Measurements from ENCODE around the gene EN1. TPM values are rescaled to one million over a fixed set of nuclear protein-coding genes. Genes with fewer than 3 reads are reported as not detected.

EN1 gene
- total and polyA plus RNA-seq, 2 experiments from 2014 or later = 0.21 to 0.24 TPM

DNA sequence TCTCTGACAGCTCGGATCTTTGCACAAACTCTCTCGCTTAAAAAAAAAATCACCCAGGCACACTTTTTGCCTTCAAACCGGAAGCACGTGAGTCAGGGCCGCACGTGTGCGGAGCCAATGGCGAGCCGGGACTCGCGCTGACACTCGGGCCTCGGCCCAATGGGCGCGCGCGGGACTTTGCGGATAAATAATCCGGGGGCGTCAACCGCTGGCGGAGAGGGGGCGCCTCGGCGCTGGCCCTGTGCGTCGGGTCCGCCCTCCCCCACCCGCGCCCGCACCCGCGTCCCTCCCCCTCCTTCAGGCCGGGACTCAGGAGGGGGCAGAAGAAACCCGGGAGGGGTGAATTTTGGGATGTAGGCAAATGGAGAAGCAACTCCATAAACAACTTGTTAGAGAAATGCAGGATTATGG, 319 bp upstream of the EN1 start:
- Histone ChIP-seq H3K27ac (ENCODE audit: low read depth) (no peak overlapping the region), H3K4me2 (peak overlapping the region; percentile 92), H2AFZ (peak overlapping the region; percentile 84), H3F3A (replicated peaks; ENCODE audit: low read depth) (peaks cover 54% of the 10 kb centered on the region), H3K4me3 (peak overlapping the region; percentile 60), H4K20me1 (replicated peaks; ENCODE audit: insufficient read depth) (peaks cover 8% of the 10 kb centered on the region), H3K27me3 (ENCODE audit: insufficient read depth) (peaks cover 100% of the 10 kb centered on the region), H3K36me3 (ENCODE audit: insufficient read depth) (no peaks in the 10 kb centered on the region; the same call in 1 of the 2 replicates), H3K4me1 (ENCODE audit: insufficient read depth) (peaks cover 72% of the 10 kb centered on the region), H3K79me2 (replicated peaks; ENCODE audit: insufficient read depth) (no peaks in the 10 kb centered on the region), H3K9me2 (ENCODE audit: insufficient read depth) (no peaks in the 10 kb centered on the region)
- Mint-ChIP-seq H3K9me3 (peaks cover 11% of the 10 kb centered on the region), H3K36me3 (ENCODE audit: low read depth) (peaks cover 2% of the 10 kb centered on the region; the same call in 2 of the 3 replicates), H3K4me1 (peaks cover 68% of the 10 kb centered on the region), H3K4me3 (peak overlapping the region; percentile 70), H3K27ac (no peak overlapping the region), H3K27me3 (ENCODE audit: insufficient read depth, low read depth, poor library complexity) (peaks cover 94% of the 10 kb centered on the region)
- DNase-seq (ENCODE audit: low spot score) = peak; percentile 93
- peak; percentile 27 for ATAC-seq
- no peak for TF ChIP-seq STAT1 (IDR thresholded peaks at IDR 0.05; ENCODE audit: unreplicated experiment)
- TF ChIP-seq CREB1 (CRISPR knock-in tag; IDR thresholded peaks at IDR 0.05; ENCODE audit: low read depth) = peak; percentile 59

DNA sequence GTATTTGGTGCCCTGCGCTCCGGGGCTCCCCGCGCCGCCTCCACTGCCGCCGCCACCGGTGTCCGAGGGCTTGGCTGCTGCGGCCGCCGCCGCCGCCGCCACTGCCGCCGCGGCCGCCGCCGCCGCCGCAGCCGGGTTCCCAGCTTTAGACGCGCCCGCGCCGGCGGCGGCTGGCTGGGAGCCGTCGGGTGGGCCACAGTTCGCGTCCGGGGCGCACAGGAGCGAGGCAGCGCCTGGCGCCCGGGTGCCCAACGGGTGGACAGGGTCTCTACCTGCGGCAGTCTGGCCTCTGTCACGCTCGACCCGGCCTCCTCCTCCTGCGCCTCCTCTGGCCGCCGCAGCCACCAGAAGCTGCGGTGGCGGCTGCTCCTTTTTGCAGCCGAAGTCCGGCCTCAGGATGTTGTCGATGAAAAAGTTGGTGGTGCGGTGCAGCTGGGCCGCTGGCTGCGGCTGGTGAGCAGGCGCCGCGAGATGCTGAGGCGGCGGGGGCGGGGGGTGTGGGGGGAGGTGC, 951 bp downstream of the EN1 start:
- H3F3A ChIP-seq (replicated peaks; ENCODE audit: low read depth) = peaks cover 56% of the 10 kb centered on the region
- Mint-ChIP-seq H3K9me3 (peaks cover 11% of the 10 kb centered on the region), H3K4me1 (peaks cover 68% of the 10 kb centered on the region), H3K27ac (no peak overlapping the region), H3K27me3 (ENCODE audit: insufficient read depth, low read depth, poor library complexity) (peaks cover 94% of the 10 kb centered on the region), H3K4me3 (no peak overlapping the region), H3K36me3 (ENCODE audit: low read depth) (peaks cover 2% of the 10 kb centered on the region; the same call in 2 of the 3 replicates)
- no peak overlapping the region for H2AFZ ChIP-seq
- no peaks in the 10 kb centered on the region; the same call in 1 of the 2 replicates for H3K36me3 ChIP-seq (ENCODE audit: insufficient read depth)
- ATAC-seq (no peak), DNase-seq (ENCODE audit: low spot score) (peak; percentile 54)
- H3K4me1 ChIP-seq (ENCODE audit: insufficient read depth) = peaks cover 72% of the 10 kb centered on the region
- TF ChIP-seq NANOG (IDR thresholded peaks at IDR 0.05; ENCODE audit: borderline replicate concordance) (no peak), EZH2phosphoT487 (IDR thresholded peaks at IDR 0.05; ENCODE audit: unreplicated experiment) (peak; percentile 89), JUNB (IDR thresholded peaks at IDR 0.05; ENCODE audit: unreplicated experiment) (no peak), EZH2 (IDR thresholded peaks at IDR 0.05; ENCODE audit: low read depth, unreplicated experiment) (peak; percentile 87)
- TF ChIP-seq, protein P1, sequence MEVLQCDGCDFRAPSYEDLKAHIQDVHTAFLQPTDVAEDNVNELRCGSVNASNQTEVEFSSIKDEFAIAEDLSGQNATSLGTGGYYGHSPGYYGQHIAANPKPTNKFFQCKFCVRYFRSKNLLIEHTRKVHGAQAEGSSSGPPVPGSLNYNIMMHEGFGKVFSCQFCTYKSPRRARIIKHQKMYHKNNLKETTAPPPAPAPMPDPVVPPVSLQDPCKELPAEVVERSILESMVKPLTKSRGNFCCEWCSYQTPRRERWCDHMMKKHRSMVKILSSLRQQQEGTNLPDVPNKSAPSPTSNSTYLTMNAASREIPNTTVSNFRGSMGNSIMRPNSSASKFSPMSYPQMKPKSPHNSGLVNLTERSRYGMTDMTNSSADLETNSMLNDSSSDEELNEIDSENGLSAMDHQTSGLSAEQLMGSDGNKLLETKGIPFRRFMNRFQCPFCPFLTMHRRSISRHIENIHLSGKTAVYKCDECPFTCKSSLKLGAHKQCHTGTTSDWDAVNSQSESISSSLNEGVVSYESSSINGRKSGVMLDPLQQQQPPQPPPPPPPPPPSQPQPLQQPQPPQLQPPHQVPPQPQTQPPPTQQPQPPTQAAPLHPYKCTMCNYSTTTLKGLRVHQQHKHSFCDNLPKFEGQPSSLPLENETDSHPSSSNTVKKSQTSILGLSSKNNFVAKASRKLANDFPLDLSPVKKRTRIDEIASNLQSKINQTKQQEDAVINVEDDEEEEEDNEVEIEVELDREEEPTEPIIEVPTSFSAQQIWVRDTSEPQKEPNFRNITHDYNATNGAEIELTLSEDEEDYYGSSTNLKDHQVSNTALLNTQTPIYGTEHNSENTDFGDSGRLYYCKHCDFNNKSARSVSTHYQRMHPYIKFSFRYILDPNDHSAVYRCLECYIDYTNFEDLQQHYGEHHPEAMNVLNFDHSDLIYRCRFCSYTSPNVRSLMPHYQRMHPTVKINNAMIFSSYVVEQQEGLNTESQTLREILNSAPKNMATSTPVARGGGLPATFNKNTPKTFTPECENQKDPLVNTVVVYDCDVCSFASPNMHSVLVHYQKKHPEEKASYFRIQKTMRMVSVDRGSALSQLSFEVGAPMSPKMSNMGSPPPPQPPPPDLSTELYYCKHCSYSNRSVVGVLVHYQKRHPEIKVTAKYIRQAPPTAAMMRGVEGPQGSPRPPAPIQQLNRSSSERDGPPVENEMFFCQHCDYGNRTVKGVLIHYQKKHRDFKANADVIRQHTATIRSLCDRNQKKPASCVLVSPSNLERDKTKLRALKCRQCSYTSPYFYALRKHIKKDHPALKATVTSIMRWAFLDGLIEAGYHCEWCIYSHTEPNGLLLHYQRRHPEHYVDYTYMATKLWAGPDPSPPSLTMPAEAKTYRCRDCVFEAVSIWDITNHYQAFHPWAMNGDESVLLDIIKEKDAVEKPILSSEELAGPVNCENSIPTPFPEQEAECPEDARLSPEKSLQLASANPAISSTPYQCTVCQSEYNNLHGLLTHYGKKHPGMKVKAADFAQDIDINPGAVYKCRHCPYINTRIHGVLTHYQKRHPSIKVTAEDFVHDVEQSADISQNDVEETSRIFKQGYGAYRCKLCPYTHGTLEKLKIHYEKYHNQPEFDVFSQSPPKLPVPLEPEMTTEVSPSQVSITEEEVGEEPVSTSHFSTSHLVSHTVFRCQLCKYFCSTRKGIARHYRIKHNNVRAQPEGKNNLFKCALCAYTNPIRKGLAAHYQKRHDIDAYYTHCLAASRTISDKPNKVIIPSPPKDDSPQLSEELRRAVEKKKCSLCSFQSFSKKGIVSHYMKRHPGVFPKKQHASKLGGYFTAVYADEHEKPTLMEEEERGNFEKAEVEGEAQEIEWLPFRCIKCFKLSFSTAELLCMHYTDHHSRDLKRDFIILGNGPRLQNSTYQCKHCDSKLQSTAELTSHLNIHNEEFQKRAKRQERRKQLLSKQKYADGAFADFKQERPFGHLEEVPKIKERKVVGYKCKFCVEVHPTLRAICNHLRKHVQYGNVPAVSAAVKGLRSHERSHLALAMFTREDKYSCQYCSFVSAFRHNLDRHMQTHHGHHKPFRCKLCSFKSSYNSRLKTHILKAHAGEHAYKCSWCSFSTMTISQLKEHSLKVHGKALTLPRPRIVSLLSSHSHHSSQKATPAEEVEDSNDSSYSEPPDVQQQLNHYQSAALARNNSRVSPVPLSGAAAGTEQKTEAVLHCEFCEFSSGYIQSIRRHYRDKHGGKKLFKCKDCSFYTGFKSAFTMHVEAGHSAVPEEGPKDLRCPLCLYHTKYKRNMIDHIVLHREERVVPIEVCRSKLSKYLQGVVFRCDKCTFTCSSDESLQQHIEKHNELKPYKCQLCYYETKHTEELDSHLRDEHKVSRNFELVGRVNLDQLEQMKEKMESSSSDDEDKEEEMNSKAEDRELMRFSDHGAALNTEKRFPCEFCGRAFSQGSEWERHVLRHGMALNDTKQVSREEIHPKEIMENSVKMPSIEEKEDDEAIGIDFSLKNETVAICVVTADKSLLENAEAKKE (CRISPR knock-in tag; IDR thresholded peaks at IDR 0.05) = no peak
- no peaks in the 10 kb centered on the region for H3K79me2 ChIP-seq (replicated peaks; ENCODE audit: insufficient read depth)
- H3K27me3 ChIP-seq (ENCODE audit: insufficient read depth) = peaks cover 100% of the 10 kb centered on the region
- H3K9me2 ChIP-seq (ENCODE audit: insufficient read depth) = no peaks in the 10 kb centered on the region
- H3K27ac ChIP-seq (ENCODE audit: low read depth) = no peak overlapping the region
- peak overlapping the region; percentile 93 for H3K4me2 ChIP-seq
- H3K4me3 ChIP-seq = peak overlapping the region; percentile 67
- peaks cover 7% of the 10 kb centered on the region for H4K20me1 ChIP-seq (replicated peaks; ENCODE audit: insufficient read depth)

Data from GM23338 (cell line).